Thymus (tissue), 11 donors: ENCODE results near the gene SLC38A3. TPM values are rescaled to one million over a fixed set of nuclear protein-coding genes. Genes with fewer than 3 reads are reported as not detected.
"Not testable (repeated sequence)": the region's sequence is repeated elsewhere in the genome, so short reads cannot be mapped to it uniquely, and the experiment has no call there.

Experiments
- DNase-seq, 9 donors: peaks; one replicate each; pipeline ENCODE4 v3.0.0-alpha.2; 2013; ENCODE audit warnings: low spot score in 9 of 9, low read depth in 6 of 9, missing footprints in 1 of 9
- H3K27ac ChIP-seq, 2 donors: one replicate each; pipeline ENCODE4 v1.5.1; 2013; ENCODE audit warnings: control low read depth in 1 of 2, low read depth in 1 of 2, low read length in 1 of 2, mild to moderate bottlenecking in 1 of 2, moderate library complexity in 1 of 2
- H3K27me3 ChIP-seq, 2 donors: one replicate each; pipeline ENCODE4 v1.5.1; 2013; ENCODE audit warnings: low read length in 1 of 2; ENCODE audit not compliant: control insufficient read depth in 2 of 2, insufficient read depth in 1 of 2
- H3K36me3 ChIP-seq, 2 donors: one replicate each; pipeline ENCODE4 v1.5.1; 2013; ENCODE audit warnings: low read length in 1 of 2, mild to moderate bottlenecking in 1 of 2, moderate library complexity in 1 of 2; ENCODE audit not compliant: control insufficient read depth in 2 of 2, insufficient read depth in 2 of 2
- H3K4me1 ChIP-seq, 2 donors: one replicate each; pipeline ENCODE4 v1.5.1; 2013; ENCODE audit warnings: low read length in 2 of 2; ENCODE audit not compliant: control insufficient read depth in 2 of 2, insufficient read depth in 2 of 2
- H3K4me3 ChIP-seq, 2 donors: one replicate each; pipeline ENCODE4 v1.5.1; 2013; ENCODE audit warnings: low read length in 2 of 2, control low read depth in 1 of 2, mild to moderate bottlenecking in 1 of 2
- H3K9me3 ChIP-seq, 2 donors: one replicate each; pipeline ENCODE4 v1.5.1; 2013; ENCODE audit warnings: low read length in 1 of 2, mild to moderate bottlenecking in 1 of 2; ENCODE audit not compliant: control insufficient read depth in 2 of 2, insufficient read depth in 1 of 2
- WGBS: extraction: QIAGEN DNeasy Blood & Tissue Kit; methylation state at CpG from one replicate; pipeline ENCODE4 v1.1.7; 2013; 5-methylcytosine and 5-hydroxymethylcytosine counted together
- polyA plus RNA-seq: library from polyadenylated mRNA; stranded (reverse); fragments of 200-250 nt; gene quantifications from one replicate; pipeline ENCODE4 v1.2.3, GENCODE V29; 2013
- total RNA-seq: library from RNA; stranded (reverse); fragments of 120-200 nt; gene quantifications from one replicate; pipeline ENCODE4 v1.2.4, GENCODE V29; 2013
- donor health status: healthy.

The SLC38A3 gene
- total and polyA plus RNA-seq, 2 donors: 0.05 to 0.18 TPM

- no peaks in the 10 kb centered on the region for H3K9me3 ChIP-seq
- H3K27ac ChIP-seq: no peak overlapping the region
- no peak overlapping the region for H3K4me3 ChIP-seq
- no peaks in the 10 kb centered on the region for H3K36me3 ChIP-seq
- 61% methylated on average over 12 of the region's 12 CpGs for WGBS
- no peak for DNase-seq
- H3K27me3 ChIP-seq: peaks cover 0 to 10% of the 10 kb centered on the region in 2 donors
- peaks cover 0 to 28% of the 10 kb centered on the region in 2 donors for H3K4me1 ChIP-seq
Observed at GRCh38 chr3:50221411-50222168, 16.5 kb downstream of the SLC38A3 start.

- H3K27me3 ChIP-seq: peaks cover 0 to 12% of the 10 kb centered on the region in 2 donors
- H3K4me1 ChIP-seq: peaks cover 0 to 34% of the 10 kb centered on the region in 2 donors
- no peaks in the 10 kb centered on the region for H3K9me3 ChIP-seq
- no peak for DNase-seq
- 100% methylated on average over 1 of the region's 1 CpG for WGBS
- no peak overlapping the region for H3K4me3 ChIP-seq
- no peaks in the 10 kb centered on the region for H3K36me3 ChIP-seq
- no peak overlapping the region for H3K27ac ChIP-seq
Observed at GRCh38 chr3:50222169-50222528, 17.1 kb downstream of the SLC38A3 start.

GRCh38 chr3:50224639-50225038 lies 19.6 kb downstream of the SLC38A3 start:
- no peaks in the 10 kb centered on the region for H3K36me3 ChIP-seq
- WGBS: 93% methylated on average over 5 of the region's 5 CpGs
- peaks cover 5 to 50% of the 10 kb centered on the region in 2 donors for H3K4me1 ChIP-seq
- H3K27ac ChIP-seq: no peak overlapping the region
- peaks cover 0 to 12% of the 10 kb centered on the region in 2 donors for H3K27me3 ChIP-seq
- H3K9me3 ChIP-seq: no peaks in the 10 kb centered on the region
- DNase-seq: no peak
- H3K4me3 ChIP-seq: no peak overlapping the region

- under 1% methylated on average over 40 of the region's 40 CpGs for WGBS
Observed at GRCh38 chr3:50226888-50227389, 21.9 kb downstream of the SLC38A3 start.

GRCh38 chr3:50227390-50228183 lies 22.5 kb downstream of the SLC38A3 start:
- Histone ChIP-seq H3K27ac (peak overlapping the region; percentile 86 to 88), H3K4me1 (peaks cover 5 to 37% of the 10 kb centered on the region in 2 donors), H3K36me3 (no peaks in the 10 kb centered on the region), H3K9me3 (no peaks in the 10 kb centered on the region), H3K27me3 (peaks cover 0 to 12% of the 10 kb centered on the region in 2 donors), H3K4me3 (peak overlapping the region; percentile 63 to 90)
- peak in 7 of 9 donors; percentile 81 to 96 (median 88) for DNase-seq
- under 1% methylated on average over 51 of the region's 51 CpGs for WGBS

More at GRCh38 chr3:50226888-50227389, 21.9 kb downstream of the SLC38A3 start:
- Histone ChIP-seq H3K9me3 (no peaks in the 10 kb centered on the region), H3K4me3 (peak overlapping the region; percentile 63 to 90), H3K27me3 (peaks cover 0 to 12% of the 10 kb centered on the region in 2 donors), H3K4me1 (peaks cover 5 to 37% of the 10 kb centered on the region in 2 donors), H3K27ac (peak overlapping the region; percentile 48 to 72), H3K36me3 (no peaks in the 10 kb centered on the region)
- peak in 4 of 9 donors; percentile 36 to 44 (median 42) for DNase-seq

- not testable (repeated sequence) for H3K36me3 ChIP-seq, H3K9me3 ChIP-seq, DNase-seq
- 68% methylated on average over 15 of the region's 15 CpGs for WGBS
- H3K27ac ChIP-seq: peak overlapping the region; percentile 86 to 88
- peaks cover 0 to 12% of the 10 kb centered on the region in 2 donors for H3K27me3 ChIP-seq
- peaks cover 5 to 37% of the 10 kb centered on the region in 2 donors for H3K4me1 ChIP-seq
- peak overlapping the region; percentile 63 to 90 for H3K4me3 ChIP-seq
Observed at GRCh38 chr3:50228184-50228763, 23.2 kb downstream of the SLC38A3 start.

GRCh38 chr3:50229490-50229889 lies 24.4 kb downstream of the SLC38A3 start:
- H3K27ac ChIP-seq: no peak overlapping the region
- H3K4me3 ChIP-seq: no peak overlapping the region
- H3K27me3 ChIP-seq: peaks cover 0 to 12% of the 10 kb centered on the region in 2 donors
- H3K36me3 ChIP-seq: no peaks in the 10 kb centered on the region
- H3K4me1 ChIP-seq: peaks cover 5 to 37% of the 10 kb centered on the region in 2 donors
- no peak for DNase-seq
- H3K9me3 ChIP-seq: no peaks in the 10 kb centered on the region
- WGBS: 99% methylated on average over 3 of the region's 3 CpGs

GRCh38 chr3:50230104-50230793 lies 25.2 kb downstream of the SLC38A3 start:
- H3K4me1 ChIP-seq: peaks cover 6 to 44% of the 10 kb centered on the region in 2 donors
- no peak overlapping the region for H3K27ac ChIP-seq
- no peak for DNase-seq
- H3K4me3 ChIP-seq: no peak overlapping the region
- H3K27me3 ChIP-seq: peaks cover 0 to 10% of the 10 kb centered on the region in 2 donors
- H3K36me3 ChIP-seq: no peaks in the 10 kb centered on the region
- H3K9me3 ChIP-seq: no peaks in the 10 kb centered on the region
- 89% methylated on average over 8 of the region's 8 CpGs for WGBS
